CD4-positive, alpha-beta T cell treated with Interleukin-15 for 4 hours (primary cell): ENCODE measurements around the gene TMEM267.
"Not testable (repeated sequence)": the region's sequence is repeated elsewhere in the genome, so short reads cannot be mapped to it uniquely, and the experiment has no call there.

Experiments used
- DNase-seq: peaks from one replicate; pipeline ENCODE4 v3.0.0-alpha.2; 2020; ENCODE audit warnings: low spot score

The TMEM267 gene

DNA sequence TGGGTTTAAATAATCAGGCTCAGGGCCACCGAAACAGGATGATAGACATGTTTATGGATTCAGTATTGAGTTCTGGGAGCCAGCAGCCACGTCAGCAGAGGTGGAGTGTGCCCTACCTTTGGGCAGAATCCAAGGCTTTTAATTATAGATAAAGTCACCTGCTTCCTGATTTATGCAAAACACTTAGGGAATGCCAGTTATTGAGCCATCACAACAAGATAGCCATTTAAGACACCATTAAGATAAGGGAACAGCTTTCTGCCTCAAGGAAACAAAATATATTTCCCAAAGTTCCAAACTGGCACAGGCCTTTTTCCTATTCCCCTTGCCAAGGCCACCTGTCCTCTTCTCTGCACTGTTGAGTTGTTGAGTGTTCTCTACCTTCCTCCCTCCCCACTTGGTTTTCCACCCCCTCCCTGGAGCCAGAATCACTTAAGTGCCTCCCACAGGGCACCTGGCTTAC is 73.8 kb downstream of the TMEM267 start:
- DNase-seq: no peak

DNA sequence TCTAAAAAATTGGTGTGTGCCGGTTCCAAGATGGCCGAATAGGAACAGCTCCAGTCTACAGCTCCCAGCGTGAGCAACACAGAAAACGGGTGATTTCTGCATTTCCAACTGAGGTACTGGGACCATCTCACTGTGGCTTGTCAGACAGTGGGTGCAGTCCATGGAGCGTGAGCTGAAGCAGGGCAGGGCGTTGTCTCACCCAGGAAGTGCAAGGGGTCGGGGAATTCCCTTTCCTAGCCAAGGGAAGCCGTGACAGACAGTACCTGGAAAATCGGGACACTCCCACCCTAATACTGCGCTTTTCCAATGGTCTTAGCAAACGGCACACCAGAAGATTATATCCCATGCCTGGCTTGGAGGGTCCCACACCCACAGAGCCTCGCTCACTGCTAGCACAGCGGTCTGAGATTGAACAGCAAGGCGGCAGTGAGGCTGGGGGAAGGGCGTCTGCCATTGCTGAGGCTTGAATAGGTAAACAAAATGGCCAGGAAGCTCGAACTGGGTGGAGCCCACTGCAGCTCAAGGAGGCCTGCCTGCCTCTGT is 81.1 kb downstream of the TMEM267 start:
- DNase-seq: not testable (repeated sequence)

DNA sequence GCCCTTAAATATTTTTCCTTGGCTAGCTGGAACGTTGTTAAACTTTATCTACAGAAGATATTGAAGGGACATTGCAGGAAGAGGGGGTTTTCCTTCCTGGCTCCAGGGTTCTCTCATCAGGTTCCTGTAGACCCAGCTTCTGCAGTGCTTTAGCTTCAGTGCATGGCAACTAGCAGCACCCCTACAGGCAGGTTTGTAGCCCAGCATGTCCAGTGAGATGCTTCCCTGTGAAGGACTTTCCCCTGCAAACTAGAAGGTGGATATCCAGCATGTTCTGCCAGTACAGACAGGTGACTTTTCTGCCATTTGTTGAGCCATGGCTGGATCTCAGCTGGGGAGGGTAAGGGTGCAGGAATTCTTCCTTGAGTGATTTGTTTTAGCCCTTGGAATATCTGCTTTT is 81.8 kb downstream of the TMEM267 start:
- no peak for DNase-seq

DNA sequence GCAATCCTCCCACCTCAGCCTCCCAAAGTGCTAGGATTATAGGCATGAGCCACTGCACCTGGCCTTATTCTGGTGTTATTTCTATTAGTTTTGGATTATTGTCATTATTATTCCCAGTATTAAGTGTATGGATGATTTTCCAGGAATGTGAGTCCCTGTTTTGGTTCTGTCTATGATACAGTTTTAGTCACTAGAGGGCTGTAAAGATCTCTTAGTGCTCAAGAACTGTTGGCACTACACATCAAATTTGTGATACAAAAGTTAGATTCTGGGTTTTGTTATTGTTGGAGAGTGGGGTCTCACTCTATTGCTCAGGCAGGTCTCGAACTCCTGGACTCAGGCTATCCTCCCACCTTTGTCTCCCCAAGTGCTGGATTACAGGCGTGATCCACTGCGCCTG is 83.6 kb downstream of the TMEM267 start:
- no peak for DNase-seq

DNA sequence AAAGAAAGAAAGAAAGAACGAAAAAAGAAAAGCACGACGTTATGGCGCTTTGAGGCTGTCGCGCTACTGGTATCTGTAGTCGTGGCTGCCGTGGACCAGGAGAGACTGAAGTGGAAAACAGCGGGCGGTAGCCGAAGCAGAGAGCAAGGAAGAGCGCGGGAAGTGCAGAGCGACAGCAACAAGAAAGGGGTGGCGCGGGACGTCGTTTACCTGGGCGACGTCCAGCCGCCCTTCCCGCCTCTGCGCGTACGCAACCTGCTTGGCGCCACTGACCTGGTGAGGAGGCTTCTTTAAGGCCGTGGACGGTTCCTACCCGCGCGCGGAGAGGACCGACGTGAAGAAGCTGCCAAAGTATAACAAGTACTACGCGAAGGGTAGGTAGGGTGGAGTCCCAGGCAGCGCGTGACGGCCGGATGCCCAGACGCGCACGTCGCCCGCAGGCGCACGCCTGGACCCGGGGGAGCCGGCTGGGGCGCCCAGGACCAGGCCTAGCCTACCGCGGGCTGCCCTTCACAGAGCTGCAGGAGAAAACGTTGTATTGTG is 86.8 kb downstream of the TMEM267 start:
- DNase-seq: peak; percentile 54
